ENCODE results near the gene JAG1.

The JAG1 gene

DNA sequence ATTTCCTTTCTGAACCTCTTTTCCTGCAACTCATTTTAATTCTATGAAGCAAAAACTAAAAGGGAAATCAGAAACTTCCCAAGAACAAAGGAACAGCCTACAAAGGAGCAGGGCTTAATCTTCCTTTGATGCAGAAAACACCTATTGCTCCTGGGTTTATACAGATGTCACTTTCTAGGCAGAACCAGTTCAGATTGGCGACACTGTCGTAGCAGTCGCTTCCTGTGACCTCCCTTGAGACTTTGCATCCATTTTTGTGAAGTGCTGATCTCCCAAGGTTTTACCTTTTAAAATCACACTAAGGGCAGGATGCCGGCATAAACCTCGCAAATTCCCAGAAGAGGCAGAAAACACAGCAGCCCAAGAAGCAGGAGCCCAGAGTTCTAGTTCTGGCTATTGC, 40.1 kb downstream of the JAG1 start:
- TF ChIP-seq, protein P1, sequence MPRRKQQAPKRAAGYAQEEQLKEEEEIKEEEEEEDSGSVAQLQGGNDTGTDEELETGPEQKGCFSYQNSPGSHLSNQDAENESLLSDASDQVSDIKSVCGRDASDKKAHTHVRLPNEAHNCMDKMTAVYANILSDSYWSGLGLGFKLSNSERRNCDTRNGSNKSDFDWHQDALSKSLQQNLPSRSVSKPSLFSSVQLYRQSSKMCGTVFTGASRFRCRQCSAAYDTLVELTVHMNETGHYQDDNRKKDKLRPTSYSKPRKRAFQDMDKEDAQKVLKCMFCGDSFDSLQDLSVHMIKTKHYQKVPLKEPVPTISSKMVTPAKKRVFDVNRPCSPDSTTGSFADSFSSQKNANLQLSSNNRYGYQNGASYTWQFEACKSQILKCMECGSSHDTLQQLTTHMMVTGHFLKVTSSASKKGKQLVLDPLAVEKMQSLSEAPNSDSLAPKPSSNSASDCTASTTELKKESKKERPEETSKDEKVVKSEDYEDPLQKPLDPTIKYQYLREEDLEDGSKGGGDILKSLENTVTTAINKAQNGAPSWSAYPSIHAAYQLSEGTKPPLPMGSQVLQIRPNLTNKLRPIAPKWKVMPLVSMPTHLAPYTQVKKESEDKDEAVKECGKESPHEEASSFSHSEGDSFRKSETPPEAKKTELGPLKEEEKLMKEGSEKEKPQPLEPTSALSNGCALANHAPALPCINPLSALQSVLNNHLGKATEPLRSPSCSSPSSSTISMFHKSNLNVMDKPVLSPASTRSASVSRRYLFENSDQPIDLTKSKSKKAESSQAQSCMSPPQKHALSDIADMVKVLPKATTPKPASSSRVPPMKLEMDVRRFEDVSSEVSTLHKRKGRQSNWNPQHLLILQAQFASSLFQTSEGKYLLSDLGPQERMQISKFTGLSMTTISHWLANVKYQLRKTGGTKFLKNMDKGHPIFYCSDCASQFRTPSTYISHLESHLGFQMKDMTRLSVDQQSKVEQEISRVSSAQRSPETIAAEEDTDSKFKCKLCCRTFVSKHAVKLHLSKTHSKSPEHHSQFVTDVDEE (CRISPR knock-in tag; IDR thresholded peaks at IDR 0.05) = no peak
- TF ChIP-seq BACH2 (CRISPR knock-in tag; IDR thresholded peaks at IDR 0.05; ENCODE audit: borderline replicate concordance) (no peak), CSDC2 (CRISPR knock-in tag; IDR thresholded peaks at IDR 0.05) (no peak), TOX (CRISPR knock-in tag; IDR thresholded peaks at IDR 0.05; ENCODE audit: borderline replicate concordance) (no peak), ISL1 (CRISPR knock-in tag; IDR thresholded peaks at IDR 0.05) (no peak), ESRRG (CRISPR knock-in tag; IDR thresholded peaks at IDR 0.05) (no peak), ZNF8 (CRISPR knock-in tag; IDR thresholded peaks at IDR 0.05) (no peak), ZNF565 (CRISPR knock-in tag; conservative IDR thresholded peaks at IDR 0.05; ENCODE audit: low read depth) (no peak), ZFP3 (CRISPR knock-in tag; IDR thresholded peaks at IDR 0.05) (no peak), ZC3H10 (CRISPR knock-in tag; IDR thresholded peaks at IDR 0.05) (no peak), OSR1 (CRISPR knock-in tag; IDR thresholded peaks at IDR 0.05) (no peak), PPARA (CRISPR knock-in tag; IDR thresholded peaks at IDR 0.05; ENCODE audit: borderline replicate concordance) (no peak), ARNTL (CRISPR knock-in tag; IDR thresholded peaks at IDR 0.05; ENCODE audit: borderline replicate concordance, low read depth) (no peak), RARB (CRISPR knock-in tag; IDR thresholded peaks at IDR 0.05) (no peak), ZFP30 (CRISPR knock-in tag; IDR thresholded peaks at IDR 0.05) (no peak), GLIS3 (CRISPR knock-in tag; IDR thresholded peaks at IDR 0.05) (no peak), TCF4 (CRISPR knock-in tag; IDR thresholded peaks at IDR 0.05; ENCODE audit: borderline replicate concordance) (no peak)
- TF ChIP-seq, protein P2, sequence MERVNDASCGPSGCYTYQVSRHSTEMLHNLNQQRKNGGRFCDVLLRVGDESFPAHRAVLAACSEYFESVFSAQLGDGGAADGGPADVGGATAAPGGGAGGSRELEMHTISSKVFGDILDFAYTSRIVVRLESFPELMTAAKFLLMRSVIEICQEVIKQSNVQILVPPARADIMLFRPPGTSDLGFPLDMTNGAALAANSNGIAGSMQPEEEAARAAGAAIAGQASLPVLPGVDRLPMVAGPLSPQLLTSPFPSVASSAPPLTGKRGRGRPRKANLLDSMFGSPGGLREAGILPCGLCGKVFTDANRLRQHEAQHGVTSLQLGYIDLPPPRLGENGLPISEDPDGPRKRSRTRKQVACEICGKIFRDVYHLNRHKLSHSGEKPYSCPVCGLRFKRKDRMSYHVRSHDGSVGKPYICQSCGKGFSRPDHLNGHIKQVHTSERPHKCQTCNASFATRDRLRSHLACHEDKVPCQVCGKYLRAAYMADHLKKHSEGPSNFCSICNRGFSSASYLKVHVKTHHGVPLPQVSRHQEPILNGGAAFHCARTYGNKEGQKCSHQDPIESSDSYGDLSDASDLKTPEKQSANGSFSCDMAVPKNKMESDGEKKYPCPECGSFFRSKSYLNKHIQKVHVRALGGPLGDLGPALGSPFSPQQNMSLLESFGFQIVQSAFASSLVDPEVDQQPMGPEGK (CRISPR knock-in tag; IDR thresholded peaks at IDR 0.05; ENCODE audit: borderline replicate concordance) = no peak
- no peak for ATAC-seq

DNA sequence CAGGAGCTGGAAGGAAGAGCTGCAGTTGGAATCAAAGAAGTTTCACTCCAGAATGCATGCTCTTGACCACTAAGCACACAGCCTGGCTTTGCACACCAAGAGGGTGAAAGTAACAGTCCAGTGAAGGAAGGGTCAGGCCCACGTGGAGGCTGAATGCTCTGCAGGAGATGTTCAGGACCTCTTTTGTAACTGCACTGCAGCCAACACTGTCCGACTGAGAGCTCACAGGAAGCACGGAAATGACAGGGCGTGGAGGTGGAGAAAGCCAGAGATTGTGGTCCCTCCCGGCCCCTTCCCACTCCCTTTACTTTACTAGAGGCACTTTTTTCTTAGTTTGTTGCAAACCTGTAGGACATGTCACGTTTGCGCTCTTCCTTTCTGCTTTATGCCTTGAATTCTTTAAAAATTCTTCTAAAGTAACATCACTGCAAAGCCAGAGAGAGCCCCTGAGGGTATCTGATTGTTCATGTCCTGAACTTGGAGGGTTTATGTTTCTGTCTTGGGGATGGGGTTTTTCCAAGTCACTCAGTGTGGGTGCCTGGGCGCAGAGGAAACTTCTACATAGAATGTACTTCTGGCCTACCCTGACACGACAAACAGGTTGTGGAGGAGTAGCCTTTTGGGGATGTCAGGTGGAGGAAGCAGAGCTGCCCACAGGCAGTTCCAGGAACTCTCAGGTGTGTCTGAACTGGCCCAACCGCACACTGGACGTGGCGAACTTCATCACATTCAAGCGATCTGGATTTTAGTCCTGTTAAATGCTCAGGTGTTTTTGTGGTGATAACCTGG, 40.9 kb downstream of the JAG1 start:
- TF ChIP-seq TCF4 (CRISPR knock-in tag; IDR thresholded peaks at IDR 0.05; ENCODE audit: borderline replicate concordance) = no peak
- TF ChIP-seq GLIS3 (CRISPR knock-in tag; IDR thresholded peaks at IDR 0.05) = no peak
- TF ChIP-seq PPARA (CRISPR knock-in tag; IDR thresholded peaks at IDR 0.05; ENCODE audit: borderline replicate concordance) = no peak
- no peak for TF ChIP-seq CSDC2 (CRISPR knock-in tag; IDR thresholded peaks at IDR 0.05)
- TF ChIP-seq OSR1 (CRISPR knock-in tag; IDR thresholded peaks at IDR 0.05) = no peak
- TF ChIP-seq, protein P2 (CRISPR knock-in tag; IDR thresholded peaks at IDR 0.05; ENCODE audit: borderline replicate concordance) = no peak
- TF ChIP-seq ESRRG (CRISPR knock-in tag; IDR thresholded peaks at IDR 0.05) = no peak
- no peak for TF ChIP-seq ISL1 (CRISPR knock-in tag; IDR thresholded peaks at IDR 0.05)
- TF ChIP-seq ZNF8 (CRISPR knock-in tag; IDR thresholded peaks at IDR 0.05) = no peak
- TF ChIP-seq ZFP3 (CRISPR knock-in tag; IDR thresholded peaks at IDR 0.05) = no peak
- TF ChIP-seq ARNTL (CRISPR knock-in tag; IDR thresholded peaks at IDR 0.05; ENCODE audit: borderline replicate concordance, low read depth) = no peak
- TF ChIP-seq TOX (CRISPR knock-in tag; IDR thresholded peaks at IDR 0.05; ENCODE audit: borderline replicate concordance) = no peak
- TF ChIP-seq ZFP30 (CRISPR knock-in tag; IDR thresholded peaks at IDR 0.05) = no peak
- no peak for TF ChIP-seq SNAI2 (CRISPR knock-in tag; IDR thresholded peaks at IDR 0.05)
- no peak for TF ChIP-seq BACH2 (CRISPR knock-in tag; IDR thresholded peaks at IDR 0.05; ENCODE audit: borderline replicate concordance)
- TF ChIP-seq RARB (CRISPR knock-in tag; IDR thresholded peaks at IDR 0.05) = no peak
- no peak for ATAC-seq

DNA sequence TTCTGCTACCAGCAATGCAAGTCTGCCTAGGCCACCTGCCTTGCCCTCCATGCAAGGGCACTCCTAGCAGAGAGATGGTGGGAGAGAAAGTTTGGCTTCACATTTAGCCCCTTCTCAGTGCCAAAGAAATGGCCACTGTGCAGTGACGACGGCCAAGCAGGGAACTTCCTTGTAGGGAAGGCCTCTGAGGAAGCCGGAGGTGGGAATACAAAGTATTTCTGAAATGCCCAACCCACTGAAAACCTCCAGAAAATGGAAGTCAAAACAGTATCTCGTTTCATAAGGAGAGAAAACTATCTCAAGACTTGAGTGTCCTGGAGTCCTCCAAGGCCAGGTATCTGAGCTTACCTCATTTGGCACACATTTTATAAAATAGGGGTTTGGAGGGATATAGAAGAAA, 42.7 kb downstream of the JAG1 start:
- ATAC-seq = no peak
- TF ChIP-seq TCF4 (CRISPR knock-in tag; IDR thresholded peaks at IDR 0.05; ENCODE audit: borderline replicate concordance) = no peak
- TF ChIP-seq ARNTL (CRISPR knock-in tag; IDR thresholded peaks at IDR 0.05; ENCODE audit: borderline replicate concordance, low read depth) = no peak
- TF ChIP-seq, protein P3, sequence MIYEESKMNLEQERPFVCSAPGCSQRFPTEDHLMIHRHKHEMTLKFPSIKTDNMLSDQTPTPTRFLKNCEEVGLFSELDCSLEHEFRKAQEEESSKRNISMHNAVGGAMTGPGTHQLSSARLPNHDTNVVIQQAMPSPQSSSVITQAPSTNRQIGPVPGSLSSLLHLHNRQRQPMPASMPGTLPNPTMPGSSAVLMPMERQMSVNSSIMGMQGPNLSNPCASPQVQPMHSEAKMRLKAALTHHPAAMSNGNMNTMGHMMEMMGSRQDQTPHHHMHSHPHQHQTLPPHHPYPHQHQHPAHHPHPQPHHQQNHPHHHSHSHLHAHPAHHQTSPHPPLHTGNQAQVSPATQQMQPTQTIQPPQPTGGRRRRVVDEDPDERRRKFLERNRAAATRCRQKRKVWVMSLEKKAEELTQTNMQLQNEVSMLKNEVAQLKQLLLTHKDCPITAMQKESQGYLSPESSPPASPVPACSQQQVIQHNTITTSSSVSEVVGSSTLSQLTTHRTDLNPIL (CRISPR knock-in tag; IDR thresholded peaks at IDR 0.05; ENCODE audit: low read depth) = no peak
- no peak for TF ChIP-seq ZC3H10 (CRISPR knock-in tag; IDR thresholded peaks at IDR 0.05)
- no peak for TF ChIP-seq ZFP30 (CRISPR knock-in tag; IDR thresholded peaks at IDR 0.05)
- TF ChIP-seq RARB (CRISPR knock-in tag; IDR thresholded peaks at IDR 0.05) = no peak
- no peak for TF ChIP-seq BACH2 (CRISPR knock-in tag; IDR thresholded peaks at IDR 0.05; ENCODE audit: borderline replicate concordance)
- no peak for TF ChIP-seq OSR1 (CRISPR knock-in tag; IDR thresholded peaks at IDR 0.05)
